Smooth muscle cell (in vitro differentiated cells): Measurements from ENCODE around the gene NR3C2. TPM values are rescaled to one million over a fixed set of nuclear protein-coding genes. Genes with fewer than 3 reads are reported as not detected.

Source experiments
- DNase-seq: peaks from one replicate; lab custom pipeline; 2025; ENCODE audit not compliant: unreplicated experiment; lab: John Stamatoyannopoulos, UW
- H2AFZ ChIP-seq: fragments of 200-600 bp; sonication (generic); 2 replicates; pipeline ENCODE4 v1.6.0; 2016; ENCODE audit warnings: antibody characterized with exemption, low read depth, mild to moderate bottlenecking
- H3F3A ChIP-seq: fragments of 200-600 bp; sonication (generic); 2 replicates; pipeline ENCODE4 v1.6.0; 2017; ENCODE audit warnings: antibody characterized with exemption, low read depth
- H3K27ac ChIP-seq: fragments of 200-600 bp; sonication (generic); 2 replicates; pipeline ENCODE4 v1.5.1; 2016; ENCODE audit warnings: low read depth, mild to moderate bottlenecking
- H3K27me3 ChIP-seq: fragments of 200-600 bp; sonication (generic); 2 replicates; pipeline ENCODE4 v1.6.1; 2016; ENCODE audit warnings: low read depth, mild to moderate bottlenecking
- H3K36me3 ChIP-seq: fragments of 200-600 bp; sonication (generic); 2 replicates; pipeline ENCODE4 v1.5.1; 2016; ENCODE audit warnings: low read depth
- H3K4me1 ChIP-seq: fragments of 200-600 bp; sonication (generic); 2 replicates; pipeline ENCODE4 v1.5.1; 2016; ENCODE audit warnings: low read depth
- H3K4me2 ChIP-seq: fragments of 200-600 bp; sonication (generic); 2 replicates; pipeline ENCODE4 v1.6.0; 2016; ENCODE audit warnings: mild to moderate bottlenecking
- H3K4me3 ChIP-seq: fragments of 200-600 bp; sonication (generic); 2 replicates; pipeline ENCODE4 v1.5.1; 2016; ENCODE audit warnings: mild to moderate bottlenecking
- H3K79me2 ChIP-seq: fragments of 200-600 bp; sonication (generic); 2 replicates; pipeline ENCODE4 v1.6.0; 2016; ENCODE audit warnings: low read depth, mild to moderate bottlenecking
- H3K9ac ChIP-seq: fragments of 200-600 bp; sonication (generic); 2 replicates; pipeline ENCODE4 v1.6.0; 2016; ENCODE audit warnings: low read depth
- H3K9me3 ChIP-seq: fragments of 200-600 bp; sonication (generic); replicated peaks from 2 replicates; pipeline ENCODE4 v1.5.1; 2016; ENCODE audit warnings: low read depth
- H4K20me1 ChIP-seq: fragments of 200-600 bp; sonication (generic); 2 replicates; pipeline ENCODE4 v1.6.0; 2016; ENCODE audit warnings: low read depth
- WGBS: methylation state at CpG from one replicate; pipeline ENCODE4 v1.1.7; 2016; ENCODE audit warnings: low lambda C conversion rate; 5-methylcytosine and 5-hydroxymethylcytosine counted together
- polyA plus RNA-seq: library from polyadenylated mRNA; unstranded; fragments of >200 nt; fragmentation: Nextera tagmentation; extraction: Ambion mirVana; gene quantifications from 2 replicates; pipeline ENCODE4 v1.2.1, GENCODE V29; 2016
- total RNA-seq: library from RNA; depleted of rRNA; stranded (reverse); fragments of >200 nt; gene quantifications from 2 replicates; pipeline ENCODE4 v1.2.3, GENCODE V29; 2014
- TF ChIP-seq, protein P1 (sequence below): fragments of 200-600 bp; sonication (generic); IDR thresholded peaks from 2 replicates; pipeline ENCODE4 v1.5.1; 2017; ENCODE audit warnings: borderline replicate concordance, mild to moderate bottlenecking, antibody characterized with exemption; ENCODE audit not compliant: insufficient read depth, poor library complexity, severe bottlenecking

Gene NR3C2
- total and polyA plus RNA-seq, 2 experiments from 2014 or later: 0.09 TPM; not detected in 1

DNA sequence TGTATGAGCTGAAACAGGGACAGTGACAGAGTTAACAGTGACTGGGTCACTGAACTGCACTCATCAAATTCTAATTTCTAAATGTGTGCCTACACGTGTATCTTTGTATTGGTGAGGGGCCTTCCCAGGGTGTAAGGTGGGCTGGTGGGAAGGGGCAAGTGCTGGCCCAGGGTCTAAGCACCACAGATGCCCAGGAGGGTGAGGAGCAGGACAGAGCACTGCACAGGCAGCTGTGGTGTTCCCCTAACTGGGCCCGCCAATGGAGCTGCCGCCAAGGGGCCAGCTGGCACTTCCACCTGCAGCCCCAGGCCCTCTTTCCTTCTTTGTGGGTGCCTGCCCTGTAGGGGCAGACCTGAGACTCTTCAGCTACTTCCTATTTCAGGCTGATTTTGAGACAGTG, 360.5 kb downstream of the NR3C2 start:
- TF ChIP-seq, protein P1, sequence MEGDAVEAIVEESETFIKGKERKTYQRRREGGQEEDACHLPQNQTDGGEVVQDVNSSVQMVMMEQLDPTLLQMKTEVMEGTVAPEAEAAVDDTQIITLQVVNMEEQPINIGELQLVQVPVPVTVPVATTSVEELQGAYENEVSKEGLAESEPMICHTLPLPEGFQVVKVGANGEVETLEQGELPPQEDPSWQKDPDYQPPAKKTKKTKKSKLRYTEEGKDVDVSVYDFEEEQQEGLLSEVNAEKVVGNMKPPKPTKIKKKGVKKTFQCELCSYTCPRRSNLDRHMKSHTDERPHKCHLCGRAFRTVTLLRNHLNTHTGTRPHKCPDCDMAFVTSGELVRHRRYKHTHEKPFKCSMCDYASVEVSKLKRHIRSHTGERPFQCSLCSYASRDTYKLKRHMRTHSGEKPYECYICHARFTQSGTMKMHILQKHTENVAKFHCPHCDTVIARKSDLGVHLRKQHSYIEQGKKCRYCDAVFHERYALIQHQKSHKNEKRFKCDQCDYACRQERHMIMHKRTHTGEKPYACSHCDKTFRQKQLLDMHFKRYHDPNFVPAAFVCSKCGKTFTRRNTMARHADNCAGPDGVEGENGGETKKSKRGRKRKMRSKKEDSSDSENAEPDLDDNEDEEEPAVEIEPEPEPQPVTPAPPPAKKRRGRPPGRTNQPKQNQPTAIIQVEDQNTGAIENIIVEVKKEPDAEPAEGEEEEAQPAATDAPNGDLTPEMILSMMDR: no peak
- H3F3A ChIP-seq: no peaks in the 10 kb centered on the region
- no peaks in the 10 kb centered on the region for H3K9me3 ChIP-seq
- H3K27me3 ChIP-seq: no peaks in the 10 kb centered on the region
- no peak overlapping the region for H3K27ac ChIP-seq
- no peak overlapping the region for H3K9ac ChIP-seq
- H3K4me1 ChIP-seq: no peaks in the 10 kb centered on the region
- no peak overlapping the region for H3K4me3 ChIP-seq
- no peaks in the 10 kb centered on the region for H4K20me1 ChIP-seq
- no peak overlapping the region for H3K4me2 ChIP-seq
- WGBS: 99% methylated on average over 3 of the region's 3 CpGs
- no peak overlapping the region for H2AFZ ChIP-seq
- no peaks in the 10 kb centered on the region for H3K79me2 ChIP-seq
- DNase-seq: no peak
- no peaks in the 10 kb centered on the region for H3K36me3 ChIP-seq

DNA sequence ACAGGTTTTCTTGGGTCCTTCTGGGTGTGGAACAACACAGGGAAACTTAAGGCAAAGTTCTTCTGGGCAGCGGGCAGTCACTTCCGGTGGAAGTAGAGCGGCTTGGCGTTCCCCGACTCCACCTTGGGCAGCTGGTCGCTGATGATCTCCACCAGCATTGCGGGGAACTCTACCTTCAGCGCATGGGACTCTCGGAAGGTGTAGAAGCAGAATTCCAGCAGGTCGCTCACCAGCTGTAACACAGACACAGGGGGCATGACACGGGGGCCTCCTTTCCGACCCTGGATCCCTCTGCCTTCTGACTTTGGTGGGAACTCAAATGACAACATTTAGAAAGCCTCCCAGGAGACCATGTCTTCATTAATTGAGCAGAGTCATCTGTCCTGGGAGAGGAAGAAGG, 360.9 kb downstream of the NR3C2 start:
- Histone ChIP-seq H3F3A (no peaks in the 10 kb centered on the region), H3K4me2 (no peak overlapping the region), H3K9ac (no peak overlapping the region), H3K27ac (no peak overlapping the region), H3K36me3 (no peaks in the 10 kb centered on the region), H4K20me1 (no peaks in the 10 kb centered on the region), H3K4me3 (no peak overlapping the region), H3K27me3 (no peaks in the 10 kb centered on the region), H3K9me3 (no peaks in the 10 kb centered on the region), H3K79me2 (no peaks in the 10 kb centered on the region), H2AFZ (no peak overlapping the region), H3K4me1 (no peaks in the 10 kb centered on the region)
- TF ChIP-seq, protein P1: no peak
- WGBS: 96% methylated on average over 12 of the region's 12 CpGs
- DNase-seq: no peak

DNA sequence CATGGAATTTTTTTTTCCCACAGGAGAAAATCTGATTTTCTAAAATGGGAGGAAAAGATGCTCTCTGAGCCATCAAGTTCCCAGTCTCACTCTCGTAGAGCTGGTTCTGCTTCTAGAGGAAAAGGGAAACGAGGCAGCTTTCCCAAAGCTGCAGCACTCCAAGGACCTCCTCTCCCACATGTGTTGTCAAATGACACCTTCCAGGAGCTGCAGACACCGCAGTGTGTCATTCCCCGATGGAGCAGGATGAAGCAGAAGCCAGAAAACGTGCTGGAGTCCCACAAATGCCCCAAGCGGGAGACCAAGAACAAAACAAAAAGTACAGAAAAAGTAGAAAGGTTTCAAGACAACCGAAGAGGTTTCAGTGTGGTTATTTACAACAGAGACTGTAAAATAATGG, 362.3 kb downstream of the NR3C2 start:
- Histone ChIP-seq H3K27me3 (no peaks in the 10 kb centered on the region), H3K9me3 (peaks cover 4% of the 10 kb centered on the region), H3K9ac (no peak overlapping the region), H3K4me2 (no peak overlapping the region), H3K4me3 (no peak overlapping the region), H3K27ac (no peak overlapping the region), H3K36me3 (no peaks in the 10 kb centered on the region), H3K4me1 (no peaks in the 10 kb centered on the region), H4K20me1 (no peaks in the 10 kb centered on the region), H2AFZ (no peak overlapping the region), H3F3A (no peaks in the 10 kb centered on the region), H3K79me2 (no peaks in the 10 kb centered on the region)
- WGBS: 93% methylated on average over 7 of the region's 7 CpGs
- TF ChIP-seq, protein P1: no peak
- DNase-seq: no peak

DNA sequence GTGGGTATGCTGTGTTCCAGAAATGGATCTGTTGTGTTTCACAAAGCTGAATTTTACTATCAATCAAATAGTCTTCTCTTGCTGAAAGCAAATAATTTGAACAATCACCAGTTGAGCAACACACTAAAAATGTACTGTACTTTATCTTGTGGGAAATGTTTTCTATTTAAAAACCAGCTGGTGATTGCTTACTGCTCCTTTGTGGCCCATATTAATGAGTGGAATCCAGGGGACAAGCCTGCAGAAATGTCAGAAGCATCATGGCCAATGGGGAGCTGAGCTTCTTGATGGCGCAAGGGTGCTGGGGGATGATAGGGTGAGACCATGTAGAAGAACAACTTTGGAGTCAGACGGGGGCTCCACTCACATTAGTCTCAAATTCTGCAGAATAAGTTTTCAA, 364.2 kb downstream of the NR3C2 start:
- TF ChIP-seq, protein P1: no peak
- H4K20me1 ChIP-seq: no peaks in the 10 kb centered on the region
- H3K9me3 ChIP-seq: peaks cover 4% of the 10 kb centered on the region
- WGBS: 98% methylated on average over 2 of the region's 2 CpGs
- DNase-seq: no peak
- no peaks in the 10 kb centered on the region for H3K4me1 ChIP-seq
- H3F3A ChIP-seq: no peaks in the 10 kb centered on the region
- H3K79me2 ChIP-seq: no peaks in the 10 kb centered on the region
- no peak overlapping the region for H3K9ac ChIP-seq
- H3K4me3 ChIP-seq: no peak overlapping the region
- no peaks in the 10 kb centered on the region for H3K36me3 ChIP-seq
- no peaks in the 10 kb centered on the region for H3K27me3 ChIP-seq
- H2AFZ ChIP-seq: no peak overlapping the region
- no peak overlapping the region for H3K27ac ChIP-seq
- H3K4me2 ChIP-seq: no peak overlapping the region
